ENCODE measurements around the gene NDEL1.

NDEL1 gene

DNA sequence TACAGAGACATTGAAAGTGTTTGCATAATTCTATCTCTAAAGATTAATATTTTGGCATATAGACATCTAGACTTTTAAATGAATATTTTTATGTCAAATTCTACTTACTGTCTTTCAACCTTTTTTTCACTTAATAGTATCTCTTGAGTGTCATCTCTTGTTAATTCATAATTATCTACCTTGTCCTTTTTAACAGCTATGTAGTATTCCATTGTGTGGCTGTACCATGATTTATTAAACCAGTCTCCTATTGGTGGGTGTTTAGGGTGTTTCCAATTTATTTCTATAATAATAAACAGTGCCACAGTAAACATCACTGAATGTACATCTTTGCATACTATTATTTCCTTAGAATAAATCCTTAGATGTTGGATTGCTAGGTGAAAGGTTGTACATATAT, 21.7 kb upstream of the NDEL1 start:
- DNase-seq = no peak

- no peak for DNase-seq
Measured at GRCh38 chr17:8417806-8418205, 17.9 kb upstream of the NDEL1 start.

DNA sequence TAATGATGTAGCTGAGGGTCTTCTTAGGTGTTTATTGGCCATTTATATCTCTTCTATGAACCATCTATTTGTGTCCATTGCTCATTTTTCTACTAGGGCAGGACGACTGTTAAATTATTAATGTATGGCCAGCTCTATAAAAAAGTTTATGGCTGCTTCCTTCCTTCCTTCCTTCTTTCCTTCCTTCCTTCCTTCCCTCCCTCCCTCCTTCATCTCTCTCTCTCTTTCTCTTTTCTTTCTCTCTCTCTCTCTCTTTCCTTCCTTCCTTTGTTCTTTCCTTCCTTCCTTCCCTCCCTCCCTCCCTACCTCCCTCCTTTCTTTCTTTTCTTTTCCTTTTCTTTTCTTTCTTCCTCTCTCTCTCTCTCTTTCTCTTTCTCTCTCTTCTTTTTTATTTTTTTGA, 17.2 kb upstream of the NDEL1 start:
- DNase-seq = no peak

- DNase-seq = no peak
Measured at GRCh38 chr17:8419305-8419704, 16.4 kb upstream of the NDEL1 start.

DNA sequence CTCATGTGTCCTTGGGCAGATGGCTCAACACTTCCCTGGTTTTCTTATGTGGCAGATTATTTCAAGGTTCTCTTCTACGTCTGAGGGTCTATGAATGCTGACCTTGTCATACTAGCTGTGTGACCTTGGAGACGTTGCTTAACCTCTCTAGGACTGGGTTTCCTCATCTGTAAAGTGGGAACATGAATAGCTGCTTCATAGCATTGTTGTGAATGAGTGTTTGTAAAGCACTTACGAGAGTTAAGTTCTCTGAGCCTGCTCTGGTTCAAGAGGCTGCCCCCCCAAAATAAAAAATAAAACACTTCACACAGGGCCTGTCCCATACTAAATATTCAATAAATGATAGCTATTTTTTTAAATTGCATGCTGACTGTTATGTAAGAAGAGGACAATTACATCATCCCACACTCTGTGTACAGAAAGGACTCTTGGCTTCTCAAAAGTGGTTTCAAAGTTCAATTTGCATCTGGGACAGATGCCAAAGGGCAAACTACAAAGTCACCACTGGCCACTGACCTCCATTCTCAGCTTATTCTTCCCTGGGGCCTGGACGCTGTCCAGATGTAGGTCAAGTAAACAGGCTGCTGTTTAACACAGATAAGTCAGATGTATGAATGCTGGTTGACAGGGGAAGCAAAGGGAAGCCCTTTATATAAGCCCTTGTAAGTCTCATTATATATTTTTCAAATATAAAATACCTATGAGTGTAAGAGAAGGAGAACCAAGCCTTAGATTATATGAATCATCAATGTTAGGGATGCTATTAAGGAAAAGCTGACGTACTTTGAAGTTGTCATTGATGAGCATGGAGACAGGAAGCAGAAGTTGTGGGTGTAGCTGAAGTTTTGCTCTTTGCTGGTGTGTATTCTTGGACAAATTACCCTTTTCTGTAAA, 15.4 kb upstream of the NDEL1 start:
- DNase-seq = peak; percentile 7

GRCh38 chr17:8421571-8421970, 14.1 kb upstream of the NDEL1 start:
- DNase-seq = peak; percentile 24

DNA sequence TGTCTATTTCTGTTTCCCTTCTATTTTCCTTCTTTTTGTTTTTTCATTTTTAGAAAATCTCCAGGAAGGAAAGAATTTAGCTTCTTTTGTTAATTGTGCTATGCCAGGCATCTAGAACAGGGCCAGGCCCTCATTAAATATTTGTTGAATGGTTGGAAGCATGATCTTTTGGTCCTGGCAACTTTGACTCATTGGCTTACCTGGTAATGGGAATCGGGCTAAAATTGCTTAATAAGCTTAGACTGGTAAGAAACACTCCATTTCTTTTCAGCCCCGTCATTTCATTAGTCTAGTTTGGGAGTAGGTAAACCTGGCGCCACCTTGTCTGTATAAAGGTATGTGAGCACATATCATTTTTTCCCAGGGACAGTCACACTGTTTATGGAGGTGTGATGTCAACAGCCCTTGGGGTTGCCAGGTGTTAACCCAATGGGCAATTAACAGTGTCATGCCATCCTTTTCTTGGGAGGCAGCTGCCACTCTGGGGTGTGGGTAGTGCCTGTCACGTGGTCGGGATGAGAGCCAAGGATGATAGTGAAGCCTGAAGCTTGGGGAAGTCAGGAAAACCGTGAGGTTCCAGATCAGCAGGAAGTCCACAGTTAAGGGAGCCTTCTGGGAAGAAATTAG, 9.5 kb upstream of the NDEL1 start:
- no peak for DNase-seq

DNA sequence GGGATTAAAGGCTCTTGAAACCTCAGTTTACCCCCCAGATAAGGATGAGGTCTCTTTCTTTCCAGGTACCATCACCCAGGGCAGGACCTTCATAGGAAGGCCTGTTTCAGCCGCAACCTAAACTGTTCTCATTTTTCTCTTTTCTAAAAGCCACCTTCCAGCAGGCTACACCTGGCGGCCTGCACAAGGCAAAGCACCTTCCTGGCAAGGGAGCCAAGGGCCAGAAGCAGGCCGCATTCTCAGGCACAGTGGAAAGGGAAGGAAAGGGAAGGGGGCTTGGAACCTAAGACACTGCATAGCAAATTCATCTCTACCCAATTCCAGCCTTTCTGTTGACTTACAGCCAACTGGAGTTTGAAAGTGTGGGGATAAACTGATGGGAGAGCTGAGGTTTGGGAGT, 8.9 kb upstream of the NDEL1 start:
- DNase-seq = no peak

GRCh38 chr17:8430966-8431365, 4.7 kb upstream of the NDEL1 start:
- DNase-seq = no peak

GRCh38 chr17:8436169-8436843, 622 bp downstream of the NDEL1 start:
- peak; percentile 62 for DNase-seq

DNA sequence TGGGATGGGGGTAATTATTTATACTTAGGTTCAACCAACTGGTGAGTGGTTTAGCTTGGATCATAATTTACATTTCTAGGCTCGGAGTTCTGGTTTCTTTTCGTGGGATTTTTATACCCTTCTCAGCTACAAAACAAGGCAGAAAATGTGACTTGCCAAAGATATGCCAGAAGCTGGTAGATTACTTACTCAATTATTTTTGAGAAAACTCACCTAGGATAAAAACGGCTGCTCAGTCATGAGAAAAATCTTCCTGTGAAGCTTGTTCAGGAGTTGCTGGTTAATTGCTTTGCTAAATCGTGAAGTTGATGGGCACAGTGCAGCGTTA, 1.1 kb downstream of the NDEL1 start:
- DNase-seq = no peak

- no peak for DNase-seq
Measured at GRCh38 chr17:8438441-8438840, 2.8 kb downstream of the NDEL1 start.

GRCh38 chr17:8439681-8440080, 4.0 kb downstream of the NDEL1 start:
- DNase-seq = no peak

DNA sequence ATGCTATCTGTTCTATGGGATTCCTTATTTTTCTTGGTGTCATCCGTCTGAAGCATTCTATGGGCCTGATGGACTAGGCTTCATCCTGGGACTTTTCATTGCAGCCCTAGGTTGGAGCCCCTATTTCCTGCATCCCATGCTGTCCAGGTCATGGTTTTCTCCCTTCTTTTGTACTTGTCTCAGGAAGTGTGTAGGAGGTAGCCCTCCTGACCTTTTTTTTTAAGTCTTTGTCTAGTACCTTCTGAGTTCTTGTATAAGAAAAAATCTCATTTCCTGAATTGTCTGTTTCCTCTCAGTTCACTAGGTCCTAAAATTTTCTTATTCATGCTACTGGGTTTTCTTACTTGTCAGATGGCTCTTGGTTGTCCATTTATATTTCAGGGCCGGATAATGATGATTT, 6.0 kb downstream of the NDEL1 start:
- no peak for DNase-seq

DNA sequence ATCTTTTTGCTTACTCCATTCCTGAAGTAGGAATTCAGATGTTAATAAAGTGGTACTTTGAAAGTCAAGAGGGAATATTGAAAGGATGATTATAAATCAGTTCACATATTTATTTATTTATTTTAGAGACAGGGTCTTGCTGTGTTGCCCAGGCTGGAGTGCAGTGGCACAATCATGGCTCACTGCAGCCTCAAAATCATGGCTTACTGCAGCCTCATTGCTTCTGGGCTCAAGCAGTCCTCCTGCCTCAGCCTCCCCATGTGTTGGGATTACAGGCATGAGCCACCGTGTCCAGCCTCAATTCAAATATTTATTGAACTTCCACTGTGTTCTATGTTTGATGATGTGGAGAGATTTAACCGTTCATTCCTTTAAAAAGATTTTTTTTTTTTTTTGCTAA, 6.6 kb downstream of the NDEL1 start:
- DNase-seq = no peak

DNA sequence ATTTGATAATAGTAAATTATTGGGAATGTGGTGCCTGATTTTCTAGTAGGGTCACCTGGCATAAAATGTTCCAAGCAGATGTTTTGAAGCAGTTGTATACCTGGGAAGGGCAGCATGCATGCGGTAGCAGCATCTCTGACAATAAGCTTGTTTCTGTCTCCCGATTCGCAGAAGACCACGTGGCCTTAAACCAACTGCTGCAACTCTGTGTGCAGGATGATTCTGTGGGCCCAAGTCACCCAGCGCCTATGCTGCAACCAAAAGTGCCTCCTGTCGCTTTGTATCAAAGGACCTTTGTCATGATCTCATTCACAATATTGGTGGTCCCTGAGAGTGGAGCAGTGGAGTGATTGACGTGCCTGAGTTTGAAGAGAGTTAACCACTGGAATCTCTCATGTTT, 8.1 kb downstream of the NDEL1 start:
- DNase-seq = no peak

- no peak for DNase-seq
Measured at GRCh38 chr17:8444494-8444893, 8.8 kb downstream of the NDEL1 start.

DNA sequence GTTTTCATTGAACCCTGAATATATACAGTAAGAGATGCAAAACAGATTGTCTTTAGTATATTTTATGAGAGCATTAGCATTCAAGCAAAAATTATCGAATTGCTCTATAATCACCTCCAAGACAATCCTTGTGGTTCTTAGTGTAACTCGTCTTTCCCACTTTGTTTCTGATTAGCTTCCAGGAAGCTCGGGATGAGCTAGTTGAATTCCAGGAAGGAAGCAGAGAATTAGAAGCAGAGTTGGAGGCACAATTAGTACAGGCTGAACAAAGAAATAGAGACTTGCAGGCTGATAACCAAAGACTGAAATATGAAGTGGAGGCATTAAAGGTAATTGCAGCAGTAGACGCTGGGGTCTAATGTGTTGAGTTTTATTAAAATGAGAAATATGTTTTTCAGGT, 9.9 kb downstream of the NDEL1 start:
- DNase-seq = no peak

- no peak for DNase-seq
Measured at GRCh38 chr17:8447799-8448198, 12.1 kb downstream of the NDEL1 start.

DNA sequence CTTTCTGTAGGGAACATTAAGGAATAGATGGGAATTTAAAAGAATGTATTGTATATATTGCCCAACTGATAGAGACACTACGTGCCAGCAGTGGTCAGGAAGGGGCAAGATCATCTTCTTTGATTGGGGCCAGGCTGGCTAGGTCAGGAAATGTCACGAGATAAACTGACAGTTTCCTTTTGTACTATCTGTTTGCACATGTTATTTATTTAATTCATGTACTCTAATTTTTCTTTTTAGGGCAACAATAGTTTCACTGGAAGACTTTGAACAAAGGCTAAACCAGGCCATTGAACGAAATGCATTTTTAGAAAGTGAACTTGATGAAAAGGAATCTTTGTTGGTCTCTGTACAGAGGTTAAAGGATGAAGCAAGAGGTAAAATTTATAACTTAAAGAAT, 12.6 kb downstream of the NDEL1 start:
- no peak for DNase-seq

GRCh38 chr17:8451933-8452614, 16.4 kb downstream of the NDEL1 start:
- DNase-seq = no peak

- DNase-seq = no peak
Measured at GRCh38 chr17:8453326-8453725, 17.6 kb downstream of the NDEL1 start.

DNA sequence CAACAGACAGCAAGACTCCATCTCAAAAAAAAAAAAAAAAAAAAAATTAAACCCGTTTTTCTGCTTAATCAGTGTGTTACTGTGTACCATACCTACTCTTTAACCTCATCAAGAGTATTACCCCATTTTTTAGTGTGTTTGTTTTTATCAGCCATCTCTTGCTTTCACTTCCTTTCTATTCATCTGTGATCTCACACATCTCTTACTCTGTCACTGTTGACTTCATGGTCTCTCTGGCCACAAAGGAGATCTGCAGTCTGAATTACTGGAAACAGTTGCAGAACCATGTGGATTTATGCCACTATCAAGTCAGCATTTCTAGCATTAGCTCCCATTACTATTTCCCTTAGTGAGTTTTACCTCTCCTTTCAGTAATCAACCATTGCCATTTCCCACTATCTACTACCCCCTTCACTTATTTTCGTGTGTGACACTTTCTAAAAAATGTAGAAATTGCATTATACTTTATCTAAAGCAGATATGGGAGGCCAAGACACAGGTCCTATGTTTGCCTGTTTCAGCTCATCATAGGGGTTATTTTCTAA, 20.1 kb downstream of the NDEL1 start:
- DNase-seq = no peak

Measured in fibroblast of skin of scalp (primary cell).